Spinal cord (tissue), 10 donors: ENCODE results near the gene CPEB2. TPM values are rescaled to one million over a fixed set of nuclear protein-coding genes. Genes with fewer than 3 reads are reported as not detected.
A peak's percentile ranks its signal among the peaks of the same experiment; 100 is the strongest.

Source experiments
- DNase-seq, 6 donors: peaks; one replicate each; pipeline versions ENCODE4 v3.0.0 to v3.0.0-alpha.2; 2013 to 2015; ENCODE audit warnings: low spot score in 6 of 6, low read depth in 4 of 6
- H3K27ac ChIP-seq: one replicate; pipeline ENCODE4 v1.5.1; 2013; ENCODE audit warnings: low read depth, low read length, control low read depth
- H3K27me3 ChIP-seq: one replicate; pipeline ENCODE4 v1.6.1; 2013; ENCODE audit warnings: low read length; ENCODE audit not compliant: control insufficient read depth, insufficient read depth
- H3K36me3 ChIP-seq: one replicate; pipeline ENCODE4 v1.6.1; 2013; ENCODE audit warnings: low read length; ENCODE audit not compliant: control insufficient read depth, insufficient read depth
- H3K4me1 ChIP-seq: one replicate; pipeline ENCODE4 v1.6.1; 2013; ENCODE audit warnings: low read length; ENCODE audit not compliant: control insufficient read depth, insufficient read depth
- H3K4me3 ChIP-seq: one replicate; pipeline ENCODE4 v1.5.1; 2013; ENCODE audit warnings: low read depth, low read length, control low read depth
- H3K9me3 ChIP-seq: one replicate; pipeline ENCODE4 v1.6.1; 2013; ENCODE audit warnings: low read length; ENCODE audit not compliant: control insufficient read depth, insufficient read depth
- WGBS: methylation state at CpG from one replicate; pipeline ENCODE4 v1.1.5; 2013; ENCODE audit warnings: missing lambda C conversion rate; ENCODE audit not compliant: insufficient coverage; 5-methylcytosine and 5-hydroxymethylcytosine counted together
- polyA plus RNA-seq, 2 donors: library from polyadenylated mRNA; unstranded; fragments of 120-200 nt; gene quantifications; one replicate each; pipeline ENCODE4 v1.2.1, GENCODE V29; 2013; ENCODE audit not compliant: insufficient read length in 2 of 2
- total RNA-seq, 2 donors: library from RNA; depleted of rRNA in 1 of 2; stranded (reverse); fragments of 120-200 nt in 1 of 2; fragments of >200 nt in 1 of 2; gene quantifications; one replicate each; pipeline versions ENCODE4 v1.2.3 to v1.2.4, GENCODE V29; 2013 to 2014
- donor health status: healthy.

The CPEB2 gene
- total and polyA plus RNA-seq, 4 donors, result 42.0 to 64.2 (median 51.2) TPM

GRCh38 chr4:15021311-15021710 lies 19.0 kb downstream of the CPEB2 start:
- H3K9me3 ChIP-seq, result no peaks in the 10 kb centered on the region
- WGBS, result no CpG with 5 or more reads among the region's 2 CpGs
- no peak overlapping the region for H3K4me3 ChIP-seq
- peak in 1 of 6 donors; percentile 24 for DNase-seq
- no peaks in the 10 kb centered on the region for H3K4me1 ChIP-seq
- H3K27ac ChIP-seq, result no peak overlapping the region
- no peaks in the 10 kb centered on the region for H3K27me3 ChIP-seq
- H3K36me3 ChIP-seq, result no peaks in the 10 kb centered on the region

GRCh38 chr4:15021946-15022345 lies 19.7 kb downstream of the CPEB2 start:
- WGBS, result 83% methylated on average over 1 of the region's 2 CpGs
- H3K4me1 ChIP-seq, result no peaks in the 10 kb centered on the region
- no peaks in the 10 kb centered on the region for H3K27me3 ChIP-seq
- H3K4me3 ChIP-seq, result no peak overlapping the region
- H3K36me3 ChIP-seq, result no peaks in the 10 kb centered on the region
- no peaks in the 10 kb centered on the region for H3K9me3 ChIP-seq
- DNase-seq, result no peak
- no peak overlapping the region for H3K27ac ChIP-seq

GRCh38 chr4:15024386-15024785 lies 22.1 kb downstream of the CPEB2 start:
- no peak overlapping the region for H3K4me3 ChIP-seq
- H3K4me1 ChIP-seq, result no peaks in the 10 kb centered on the region
- DNase-seq, result no peak
- H3K27ac ChIP-seq, result no peak overlapping the region
- no CpG with 5 or more reads among the region's 1 CpG for WGBS
- H3K9me3 ChIP-seq, result no peaks in the 10 kb centered on the region
- H3K27me3 ChIP-seq, result no peaks in the 10 kb centered on the region
- H3K36me3 ChIP-seq, result no peaks in the 10 kb centered on the region

- Histone ChIP-seq H3K27ac (no peak overlapping the region), H3K4me3 (no peak overlapping the region), H3K27me3 (no peaks in the 10 kb centered on the region), H3K36me3 (no peaks in the 10 kb centered on the region), H3K4me1 (no peaks in the 10 kb centered on the region), H3K9me3 (no peaks in the 10 kb centered on the region)
- WGBS, result no CpG with 5 or more reads among the region's 5 CpGs
- DNase-seq, result no peak
Measured at GRCh38 chr4:15025693-15026092, 23.4 kb downstream of the CPEB2 start.

- Histone ChIP-seq H3K27ac (no peak overlapping the region), H3K4me3 (no peak overlapping the region), H3K27me3 (no peaks in the 10 kb centered on the region), H3K4me1 (no peaks in the 10 kb centered on the region), H3K9me3 (no peaks in the 10 kb centered on the region), H3K36me3 (no peaks in the 10 kb centered on the region)
- no CpG with 5 or more reads among the region's 1 CpG for WGBS
- no peak for DNase-seq
Measured at GRCh38 chr4:15027921-15028435, 25.7 kb downstream of the CPEB2 start.

- H3K4me1 ChIP-seq, result no peaks in the 10 kb centered on the region
- H3K27me3 ChIP-seq, result no peaks in the 10 kb centered on the region
- no peak overlapping the region for H3K4me3 ChIP-seq
- peak in 1 of 6 donors; percentile 24 for DNase-seq
- H3K9me3 ChIP-seq, result no peaks in the 10 kb centered on the region
- WGBS, result no CpG with 5 or more reads among the region's 2 CpGs
- no peaks in the 10 kb centered on the region for H3K36me3 ChIP-seq
- no peak overlapping the region for H3K27ac ChIP-seq
Measured at GRCh38 chr4:15031197-15031596, 28.9 kb downstream of the CPEB2 start.

- Histone ChIP-seq H3K27ac (no peak overlapping the region), H3K36me3 (no peaks in the 10 kb centered on the region), H3K4me3 (no peak overlapping the region), H3K9me3 (no peaks in the 10 kb centered on the region), H3K27me3 (no peaks in the 10 kb centered on the region), H3K4me1 (no peaks in the 10 kb centered on the region)
- DNase-seq, result no peak
- WGBS, result 80% methylated on average over 1 of the region's 2 CpGs
Measured at GRCh38 chr4:15031993-15032675, 29.9 kb downstream of the CPEB2 start.

- Histone ChIP-seq H3K27me3 (no peaks in the 10 kb centered on the region), H3K9me3 (no peaks in the 10 kb centered on the region), H3K27ac (no peak overlapping the region), H3K4me1 (no peaks in the 10 kb centered on the region), H3K4me3 (no peak overlapping the region), H3K36me3 (no peaks in the 10 kb centered on the region)
- no peak for DNase-seq
- WGBS, result 93% methylated on average over 6 of the region's 6 CpGs
Measured at GRCh38 chr4:15034071-15034764, 31.9 kb downstream of the CPEB2 start.

- Histone ChIP-seq H3K36me3 (no peaks in the 10 kb centered on the region), H3K4me3 (no peak overlapping the region), H3K27me3 (no peaks in the 10 kb centered on the region), H3K4me1 (no peaks in the 10 kb centered on the region), H3K27ac (no peak overlapping the region), H3K9me3 (no peaks in the 10 kb centered on the region)
- DNase-seq, result no peak
Measured at GRCh38 chr4:15035159-15035558, 32.9 kb downstream of the CPEB2 start.
